ENCODE results near the gene CDRT15L2. TPM values are rescaled to one million over a fixed set of nuclear protein-coding genes. Genes with fewer than 3 reads are reported as not detected.
"Not testable (repeated sequence)": the region's sequence is repeated elsewhere in the genome, so short reads cannot be mapped to it uniquely, and the experiment has no call there.

Gene CDRT15L2
- total and polyA plus RNA-seq, 2 donors (not counting 1 experiment from before 2014, with no cell fraction given), result not detected

DNA sequence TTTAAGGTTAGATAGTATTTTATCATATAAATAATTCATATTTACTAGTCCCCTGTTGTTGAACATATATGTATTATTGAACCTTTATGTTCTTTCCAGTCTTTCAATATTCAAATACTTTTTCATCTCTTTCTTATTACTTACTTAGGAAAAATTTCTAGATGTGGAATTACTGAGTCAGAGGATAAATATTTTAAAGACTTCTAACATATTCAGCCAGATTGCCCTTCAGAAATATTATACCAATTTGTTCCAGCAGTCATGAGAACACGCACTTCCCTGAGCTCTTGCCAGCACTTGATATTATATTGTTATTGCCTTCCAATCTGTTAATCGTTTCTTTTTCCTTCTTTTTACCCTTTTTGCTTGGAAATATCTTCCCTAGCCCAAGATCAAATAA lies 4.5 kb upstream of the CDRT15L2 start:
- H3K27me3 Mint-ChIP-seq; H3K9me3 ChIP-seq (ENCODE audit: control extremely low read depth in 1 of 3, control insufficient read depth in 2 of 3, insufficient read depth in 1 of 3, low read length in 2 of 3); DNase-seq; H2AFZ ChIP-seq (ENCODE audit: insufficient read depth, low read depth, low read length, poor library complexity, severe bottlenecking); ATAC-seq (ENCODE audit: low read depth); H3K4me1 Mint-ChIP-seq; H3K4me3 ChIP-seq (ENCODE audit: control extremely low read depth in 1 of 5, extremely low read depth in 1 of 5, insufficient read depth in 1 of 5, low read depth in 2 of 5, low read length in 4 of 5); intact Hi-C loops (cut with micrococcal nuclease); H4K20me1 ChIP-seq (ENCODE audit: control insufficient read depth, insufficient read depth, low read length, poor library complexity, severe bottlenecking); H3K79me2 ChIP-seq (ENCODE audit: control insufficient read depth, insufficient read depth, low read length); H3K4me1 ChIP-seq (ENCODE audit: control insufficient read depth in 2 of 2, insufficient read depth in 2 of 2, low read length in 2 of 2); H3K27ac ChIP-seq (ENCODE audit: low read length in 2 of 2); H3K27ac Mint-ChIP-seq; H3K27me3 ChIP-seq (replicated peaks in 1 of 4; ENCODE audit: control extremely low read depth in 1 of 4, control insufficient read depth in 3 of 4, insufficient read depth in 4 of 4, low read length in 3 of 4); H3K9ac ChIP-seq (ENCODE audit: low read length); H3K36me3 ChIP-seq (replicated peaks in 1 of 2; ENCODE audit: control extremely low read depth in 1 of 2, control insufficient read depth in 1 of 2, extremely low read depth in 1 of 2, insufficient read depth in 2 of 2, low read length in 1 of 2); H3K4me2 ChIP-seq (replicated peaks; ENCODE audit: low read depth, low read length, poor library complexity, severe bottlenecking); POLR2A ChIA-PET; H3K4me3 Mint-ChIP-seq; H3K9me3 Mint-ChIP-seq (ENCODE audit: insufficient read depth); CTCF ChIA-PET: not testable (repeated sequence)
- WGBS (ENCODE audit: insufficient coverage), result no CpG with 5 or more reads among the region's 2 CpGs

DNA sequence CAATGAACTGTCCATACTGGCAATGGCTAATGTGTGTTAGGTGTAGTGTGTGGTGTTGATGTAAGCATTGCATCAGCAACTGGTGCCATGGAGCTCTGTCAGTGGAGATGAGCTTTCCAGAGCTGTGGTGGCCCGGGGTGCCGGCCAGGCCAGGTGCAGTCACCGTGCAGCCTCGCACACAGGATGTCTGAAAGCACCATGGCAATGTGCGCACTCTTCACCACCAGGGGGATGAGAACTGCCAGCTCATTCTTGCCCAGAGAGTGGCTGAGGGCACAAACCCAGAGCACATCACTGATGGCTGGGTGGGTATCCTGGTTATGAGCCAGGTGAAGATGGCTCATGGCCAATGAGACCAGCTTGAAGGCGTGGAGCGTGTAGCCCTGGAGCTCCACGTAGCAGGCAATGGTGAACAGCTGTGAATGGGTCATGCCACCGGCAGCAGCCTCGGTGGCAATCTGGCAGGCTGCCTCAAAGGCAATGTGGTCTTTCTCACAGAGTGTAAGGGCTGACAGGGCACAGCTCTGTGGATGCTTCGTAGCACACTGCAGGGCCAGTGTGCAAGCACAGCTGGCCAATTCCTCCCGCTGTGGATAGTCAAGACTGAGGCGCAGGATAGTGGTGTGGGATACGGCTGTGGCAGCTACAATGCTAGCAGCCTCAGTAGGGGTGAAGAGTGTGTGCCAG lies 4.5 kb downstream of the CDRT15L2 start:
- H3K36me3 ChIP-seq (replicated peaks in 1 of 2; ENCODE audit: control extremely low read depth in 1 of 2, control insufficient read depth in 1 of 2, extremely low read depth in 1 of 2, insufficient read depth in 2 of 2, low read length in 1 of 2); H3K9me3 ChIP-seq (ENCODE audit: control extremely low read depth in 1 of 3, control insufficient read depth in 2 of 3, insufficient read depth in 1 of 3, low read length in 2 of 3); POLR2A ChIA-PET; CTCF ChIA-PET; H3K27ac Mint-ChIP-seq; H3K9me3 Mint-ChIP-seq (ENCODE audit: insufficient read depth); H3K4me2 ChIP-seq (replicated peaks; ENCODE audit: low read depth, low read length, poor library complexity, severe bottlenecking); DNase-seq; H2AFZ ChIP-seq (ENCODE audit: insufficient read depth, low read depth, low read length, poor library complexity, severe bottlenecking); H3K27ac ChIP-seq (ENCODE audit: low read length in 2 of 2); H3K9ac ChIP-seq (ENCODE audit: low read length); H3K4me3 Mint-ChIP-seq; H3K27me3 ChIP-seq (replicated peaks in 1 of 4; ENCODE audit: control extremely low read depth in 1 of 4, control insufficient read depth in 3 of 4, insufficient read depth in 4 of 4, low read length in 3 of 4); H3K4me1 ChIP-seq (ENCODE audit: control insufficient read depth in 2 of 2, insufficient read depth in 2 of 2, low read length in 2 of 2); H3K4me1 Mint-ChIP-seq; intact Hi-C loops (cut with micrococcal nuclease); H3K4me3 ChIP-seq (ENCODE audit: control extremely low read depth in 1 of 5, extremely low read depth in 1 of 5, insufficient read depth in 1 of 5, low read depth in 2 of 5, low read length in 4 of 5); H3K27me3 Mint-ChIP-seq; H4K20me1 ChIP-seq (ENCODE audit: control insufficient read depth, insufficient read depth, low read length, poor library complexity, severe bottlenecking); H3K79me2 ChIP-seq (ENCODE audit: control insufficient read depth, insufficient read depth, low read length): not testable (repeated sequence)
- ATAC-seq (ENCODE audit: low read depth), result peak; percentile 56
- 100% methylated on average over 2 of the region's 14 CpGs for WGBS (ENCODE audit: insufficient coverage)

DNA sequence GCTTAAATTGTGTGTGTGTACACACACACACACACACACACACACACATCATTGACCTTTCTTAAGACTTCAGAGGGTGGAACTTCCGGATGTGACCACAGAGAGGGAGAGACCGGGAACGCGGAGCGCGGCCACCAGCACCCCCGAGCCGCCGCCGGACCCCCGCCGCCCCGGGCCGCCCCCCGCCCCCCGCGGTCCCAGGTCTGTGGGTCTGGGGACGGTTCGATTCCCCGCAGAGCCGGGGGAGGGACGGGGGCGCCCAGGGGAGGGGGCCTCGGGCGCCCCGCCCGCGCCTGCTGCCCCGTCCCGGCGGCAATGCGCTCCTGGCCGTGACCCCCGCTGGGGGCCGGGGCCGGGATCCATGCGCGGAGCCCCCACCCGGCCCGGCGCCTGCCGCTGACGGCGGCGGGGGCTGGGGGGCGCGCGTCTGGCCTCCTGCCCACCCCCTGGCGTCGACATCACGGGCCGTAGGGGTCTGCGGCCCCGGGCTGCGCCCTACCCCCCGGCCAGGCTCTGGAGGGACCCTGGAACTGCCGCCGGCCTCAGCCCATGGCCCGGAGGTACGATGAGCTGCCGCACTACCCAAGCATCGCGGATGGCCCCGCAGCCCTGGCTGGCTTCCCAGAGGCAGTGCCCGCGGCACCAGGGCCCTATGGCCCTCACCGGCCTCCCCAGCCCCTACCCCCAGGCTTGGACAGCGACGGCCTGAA lies 9.4 kb downstream of the CDRT15L2 start:
- H4K20me1 ChIP-seq (ENCODE audit: control insufficient read depth, insufficient read depth, low read length, poor library complexity, severe bottlenecking); H3K27ac Mint-ChIP-seq; H3K4me1 ChIP-seq (ENCODE audit: control insufficient read depth in 2 of 2, insufficient read depth in 2 of 2, low read length in 2 of 2); H3K4me2 ChIP-seq (replicated peaks; ENCODE audit: low read depth, low read length, poor library complexity, severe bottlenecking); H3K9me3 ChIP-seq (ENCODE audit: control extremely low read depth in 1 of 3, control insufficient read depth in 2 of 3, insufficient read depth in 1 of 3, low read length in 2 of 3); H3K27me3 Mint-ChIP-seq; intact Hi-C loops (cut with micrococcal nuclease); H3K36me3 ChIP-seq (replicated peaks in 1 of 2; ENCODE audit: control extremely low read depth in 1 of 2, control insufficient read depth in 1 of 2, extremely low read depth in 1 of 2, insufficient read depth in 2 of 2, low read length in 1 of 2); DNase-seq; H3K9me3 Mint-ChIP-seq (ENCODE audit: insufficient read depth); H3K79me2 ChIP-seq (ENCODE audit: control insufficient read depth, insufficient read depth, low read length); H3K4me3 ChIP-seq (ENCODE audit: control extremely low read depth in 1 of 5, extremely low read depth in 1 of 5, insufficient read depth in 1 of 5, low read depth in 2 of 5, low read length in 4 of 5); H3K27me3 ChIP-seq (replicated peaks in 1 of 4; ENCODE audit: control extremely low read depth in 1 of 4, control insufficient read depth in 3 of 4, insufficient read depth in 4 of 4, low read length in 3 of 4); H3K27ac ChIP-seq (ENCODE audit: low read length in 2 of 2); POLR2A ChIA-PET; CTCF ChIA-PET; ATAC-seq (ENCODE audit: low read depth); H3K4me1 Mint-ChIP-seq; H3K9ac ChIP-seq (ENCODE audit: low read length); H2AFZ ChIP-seq (ENCODE audit: insufficient read depth, low read depth, low read length, poor library complexity, severe bottlenecking): not testable (repeated sequence)
- 30% methylated on average over 64 of the region's 69 CpGs for WGBS (ENCODE audit: insufficient coverage)
- H3K4me3 Mint-ChIP-seq, result peak overlapping the region; percentile 34

DNA sequence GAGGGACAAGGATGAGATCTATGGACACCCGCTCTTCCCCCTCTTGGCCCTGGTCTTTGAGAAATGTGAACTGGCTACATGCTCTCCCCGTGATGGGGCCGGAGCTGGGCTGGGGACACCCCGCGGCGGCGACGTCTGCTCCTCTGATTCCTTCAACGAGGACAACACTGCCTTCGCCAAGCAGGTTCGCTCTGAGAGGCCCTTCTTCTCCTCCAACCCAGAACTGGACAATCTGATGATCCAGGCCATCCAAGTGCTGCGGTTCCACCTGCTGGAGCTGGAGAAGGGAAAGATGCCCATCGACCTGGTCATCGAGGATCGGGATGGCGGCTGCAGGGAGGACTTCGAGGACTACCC lies 9.9 kb downstream of the CDRT15L2 start:
- H3K27me3 ChIP-seq (replicated peaks in 1 of 4; ENCODE audit: control extremely low read depth in 1 of 4, control insufficient read depth in 3 of 4, insufficient read depth in 4 of 4, low read length in 3 of 4); CTCF ChIA-PET; H3K79me2 ChIP-seq (ENCODE audit: control insufficient read depth, insufficient read depth, low read length); H3K4me1 Mint-ChIP-seq; H3K4me1 ChIP-seq (ENCODE audit: control insufficient read depth in 2 of 2, insufficient read depth in 2 of 2, low read length in 2 of 2); H3K27me3 Mint-ChIP-seq; intact Hi-C loops (cut with micrococcal nuclease); H3K4me2 ChIP-seq (replicated peaks; ENCODE audit: low read depth, low read length, poor library complexity, severe bottlenecking); DNase-seq; H4K20me1 ChIP-seq (ENCODE audit: control insufficient read depth, insufficient read depth, low read length, poor library complexity, severe bottlenecking); H3K27ac ChIP-seq (ENCODE audit: low read length in 2 of 2); H3K9me3 ChIP-seq (ENCODE audit: control extremely low read depth in 1 of 3, control insufficient read depth in 2 of 3, insufficient read depth in 1 of 3, low read length in 2 of 3); H3K27ac Mint-ChIP-seq; H3K36me3 ChIP-seq (replicated peaks in 1 of 2; ENCODE audit: control extremely low read depth in 1 of 2, control insufficient read depth in 1 of 2, extremely low read depth in 1 of 2, insufficient read depth in 2 of 2, low read length in 1 of 2); ATAC-seq (ENCODE audit: low read depth); H3K4me3 Mint-ChIP-seq; POLR2A ChIA-PET; H2AFZ ChIP-seq (ENCODE audit: insufficient read depth, low read depth, low read length, poor library complexity, severe bottlenecking); H3K9ac ChIP-seq (ENCODE audit: low read length); H3K4me3 ChIP-seq (ENCODE audit: control extremely low read depth in 1 of 5, extremely low read depth in 1 of 5, insufficient read depth in 1 of 5, low read depth in 2 of 5, low read length in 4 of 5); H3K9me3 Mint-ChIP-seq (ENCODE audit: insufficient read depth): not testable (repeated sequence)
- 96% methylated on average over 14 of the region's 17 CpGs for WGBS (ENCODE audit: insufficient coverage)

Measured in B cell (primary cell).